ENCODE measurements around the gene KRTAP19-1. TPM values are rescaled to one million over a fixed set of nuclear protein-coding genes. Genes with fewer than 3 reads are reported as not detected.

KRTAP19-1 gene
- total and polyA plus RNA-seq, 9 of the 15 experiments (the other 6 are each of a cell fraction or from before 2014, with no cell fraction given) = not detected

GRCh38 chr21:30482130-30482529 is 2.0 kb upstream of the KRTAP19-1 start (continued):
- TF ChIP-seq THAP12 (CRISPR knock-in tag; IDR thresholded peaks at IDR 0.05) = no peak
- TF ChIP-seq KLF1 (tag; IDR thresholded peaks at IDR 0.05) = no peak
- TF ChIP-seq ZNF589 (CRISPR knock-in tag; IDR thresholded peaks at IDR 0.05; ENCODE audit: low read depth) = no peak
- TF ChIP-seq TEAD4 (IDR thresholded peaks at IDR 0.05; ENCODE audit: low read length) = no peak
- no peak for TF ChIP-seq TEAD4 (CRISPR knock-in tag; IDR thresholded peaks at IDR 0.05; ENCODE audit: borderline replicate concordance)
- TF ChIP-seq CBX8 (IDR thresholded peaks at IDR 0.05; ENCODE audit: borderline replicate concordance, extremely low read depth, low read depth, low read length, poor library complexity, severe bottlenecking) = no peak
- no peak for TF ChIP-seq CBFB (CRISPR knock-in tag; IDR thresholded peaks at IDR 0.05)
- no peak for TF ChIP-seq PHF21A (IDR thresholded peaks at IDR 0.05; ENCODE audit: borderline replicate concordance, low read depth)
- TF ChIP-seq KDM1A (IDR thresholded peaks at IDR 0.05) = no peak

GRCh38 chr21:30479259-30479658 is 908 bp downstream of the KRTAP19-1 start:
- ChIA-PET CTCF (ENCODE audit: low intra/inter-chr PET ratio) (no interaction called here), POLR2A (no interaction called here)
- no peaks in the 10 kb centered on the region for H3K79me2 ChIP-seq (ENCODE audit: control insufficient read depth, insufficient read depth, low read length)
- H3K27ac ChIP-seq (ENCODE audit: extremely low read depth, low read depth, low read length) = no peak overlapping the region
- no peaks in the 10 kb centered on the region; the same call in 1 of the 2 replicates for H3K9me3 ChIP-seq (replicated peaks; ENCODE audit: control insufficient read depth, insufficient read depth, low read depth, low read length)
- TF ChIP-seq ILF3 (IDR thresholded peaks at IDR 0.05; ENCODE audit: borderline replicate concordance) (no peak), SREBF2 (CRISPR knock-in tag; IDR thresholded peaks at IDR 0.05) (no peak), THAP12 (CRISPR knock-in tag; IDR thresholded peaks at IDR 0.05) (no peak), POLR2AphosphoS5 (IDR thresholded peaks at IDR 0.05; ENCODE audit: control insufficient read depth, insufficient read depth, low read depth, low read length) (no peak)
- no TSS peak for BruUV-seq (replicated peaks)
- no peaks in the 10 kb centered on the region for H3K9me1 ChIP-seq (ENCODE audit: control insufficient read depth, insufficient read depth, low read length)
- DNase-seq (ENCODE audit: extremely low read depth in 1 of 4, low spot score in 3 of 4) = no peak
- in situ Hi-C loops (cut with MboI) = no loop called here
- H3K4me3 ChIP-seq = no peak overlapping the region
- H2AFZ ChIP-seq (ENCODE audit: low read depth, low read length) = no peak overlapping the region
- WGBS (ENCODE audit: insufficient coverage, low coverage, missing lambda C conversion rate) = 2% methylated on average over 4 of the region's 4 CpGs
- ATAC-seq = no peak
- intact Hi-C loops (cut with micrococcal nuclease) = no loop called here
- H3K36me3 ChIP-seq (ENCODE audit: control insufficient read depth, insufficient read depth, low read length) = no peaks in the 10 kb centered on the region
- no peaks in the 10 kb centered on the region for H3K27me3 ChIP-seq (ENCODE audit: control insufficient read depth in 2 of 2, insufficient read depth in 2 of 2, low read length in 2 of 2)
- no peaks in the 10 kb centered on the region for H3K4me1 ChIP-seq (replicated peaks in 1 of 2; ENCODE audit: control insufficient read depth in 2 of 2, insufficient read depth in 2 of 2, low read length in 2 of 2)
- FAIRE-seq = no peak
- no peak overlapping the region for H3K9ac ChIP-seq (ENCODE audit: insufficient read depth in 1 of 2, low read depth in 2 of 2, low read length in 2 of 2)
- no peak overlapping the region for H3K4me2 ChIP-seq (ENCODE audit: insufficient read depth, low read length)
- H4K20me1 ChIP-seq (replicated peaks; ENCODE audit: control insufficient read depth, insufficient read depth, low read length) = no peaks in the 10 kb centered on the region
